HepG2 (cell line): Measurements from ENCODE around the gene OASL. TPM values are rescaled to one million over a fixed set of nuclear protein-coding genes. Genes with fewer than 3 reads are reported as not detected.

ENCODE experiments used
- ATAC-seq: fragments of 200-7000 bp; cut with Tn5 transposase; 3 replicates; pipeline ENCODE4 v1.9.1; 2020; ENCODE audit warnings: mild to moderate bottlenecking, moderate library complexity
- BruUV-seq: library from RNA; stranded (reverse); fragments of 400-500 nt; replicated peaks from 2 replicates; lab custom pipeline; 2021; lab: Mats Ljungman, UMichigan
- CTCF ChIA-PET: fragments of 300-600 bp; formaldehyde crosslinking; extraction: SDS; loops from one replicate; lab custom pipeline; 2021; ENCODE audit warnings: low total read pairs, inconsistent platforms, low intra/inter-chr PET ratio; lab: Yijun Ruan, JAX
- POLR2A ChIA-PET: fragments of 350-600 bp; sonication (Branson Sonifier 250); formaldehyde crosslinking; loops from one replicate; lab custom pipeline; 2020; ENCODE audit warnings: antibody characterized with exemption, inconsistent platforms; lab: Yijun Ruan, JAX
- DNase-seq: peaks from one replicate; pipeline ENCODE4 v3.0.0-alpha.2; 2015; ENCODE audit warnings: low spot score
- FAIRE-seq: peaks from 3 replicates; lab custom pipeline; 2011; peaks lifted over from hg19 to GRCh38; lab: Jason Lieb, UNC
- H2AFZ ChIP-seq: one replicate; pipeline ENCODE4 v1.6.1; 2011; ENCODE audit warnings: low read length, inconsistent platforms
- H3K27ac ChIP-seq: fragments of 300-600 bp; 3 replicates; pipeline ENCODE4 v1.8.0; 2011; ENCODE audit warnings: mixed run types, mild to moderate bottlenecking, mixed read lengths, low read length, inconsistent platforms; ENCODE audit not compliant: insufficient read depth; ENCODE audit errors: extremely low read length
- H3K27me3 ChIP-seq, 2 experiments: fragments of 200-600 bp in 1 of 2; 2 replicates in 1 of 2; 3 replicates in 1 of 2; pipeline versions ENCODE4 v1.6.0 to v1.8.0; 2011; ENCODE audit warnings: low read length in 2 of 2, mild to moderate bottlenecking in 2 of 2, moderate library complexity in 2 of 2, inconsistent platforms in 1 of 2; ENCODE audit not compliant: insufficient read depth in 2 of 2, control insufficient read depth in 1 of 2
- H3K36me3 ChIP-seq, 2 experiments: fragments of 200-600 bp in 1 of 2; replicated peaks in 1 of 2; 2 replicates in 1 of 2; 3 replicates in 1 of 2; pipeline versions ENCODE4 v1.5.1 to v1.8.0; 2011; ENCODE audit warnings: low read length in 2 of 2, inconsistent platforms in 1 of 2; ENCODE audit not compliant: insufficient read depth in 2 of 2, control insufficient read depth in 1 of 2
- H3K4me1 ChIP-seq: 2 replicates; pipeline ENCODE4 v1.5.1; 2012; ENCODE audit warnings: low read length, inconsistent platforms; ENCODE audit not compliant: insufficient read depth
- H3K4me2 ChIP-seq: 2 replicates; pipeline ENCODE4 v1.6.0; 2011; ENCODE audit warnings: low read depth, low read length, inconsistent platforms
- H3K4me3 ChIP-seq, 3 experiments: fragments of 200-600 bp in 1 of 3; sonication (generic), shearing (Covaris generic) in 1 of 3; replicated peaks in 1 of 3; 2 replicates each; pipeline ENCODE4 v1.5.1; 2011 to 2016; ENCODE audit warnings: low read length in 3 of 3, inconsistent platforms in 2 of 3, low read depth in 2 of 3, mild to moderate bottlenecking in 2 of 3, control low read depth in 1 of 3, mixed read lengths in 1 of 3; ENCODE audit not compliant: insufficient read depth in 1 of 3
- H3K79me2 ChIP-seq: one replicate; pipeline ENCODE4 v1.6.1; 2011; ENCODE audit warnings: low read length, inconsistent platforms; ENCODE audit not compliant: insufficient read depth
- H3K9ac ChIP-seq: 2 replicates; pipeline ENCODE4 v1.6.0; 2011; ENCODE audit warnings: mild to moderate bottlenecking, low read depth, low read length, inconsistent platforms; ENCODE audit not compliant: insufficient read depth
- H3K9me3 ChIP-seq: 2 replicates; pipeline ENCODE4 v1.5.1; 2012; ENCODE audit warnings: mild to moderate bottlenecking, low read length
- H4K20me1 ChIP-seq: 2 replicates; pipeline ENCODE4 v1.6.0; 2011; ENCODE audit warnings: inconsistent platforms, mild to moderate bottlenecking, low read length, moderate library complexity; ENCODE audit not compliant: insufficient read depth
- CENPX ChIP-seq: sonication (generic); formaldehyde crosslinking; IDR thresholded peaks from 2 replicates; pipeline ENCODE4 v1.9.0; 2021; ENCODE audit warnings: mild to moderate bottlenecking, missing genetic modification reagents, moderate library complexity
- DPF2 ChIP-seq: sonication (generic); formaldehyde crosslinking; IDR thresholded peaks from 2 replicates; pipeline ENCODE4 v1.4.0; 2020; ENCODE audit warnings: mild to moderate bottlenecking, low read depth, missing genetic modification reagents, borderline replicate concordance
- FOXK1 ChIP-seq: sonication (generic); formaldehyde crosslinking; IDR thresholded peaks from 2 replicates; pipeline ENCODE4 v1.4.0; 2020; ENCODE audit warnings: low read depth, missing genetic modification reagents, borderline replicate concordance
- HOXA3 ChIP-seq: sonication (generic); formaldehyde crosslinking; IDR thresholded peaks from 2 replicates; pipeline ENCODE4 v1.5.0; 2020; ENCODE audit warnings: missing genetic modification reagents
- IRX3 ChIP-seq: sonication (generic); formaldehyde crosslinking; IDR thresholded peaks from 2 replicates; pipeline ENCODE4 v1.8.1; 2023; ENCODE audit warnings: mild to moderate bottlenecking, low read depth, missing genetic modification reagents, borderline replicate concordance
- MED13 ChIP-seq: sonication (generic); formaldehyde crosslinking; IDR thresholded peaks from 2 replicates; pipeline ENCODE4 v1.5.0; 2020; ENCODE audit warnings: missing genetic modification reagents
- MIER3 ChIP-seq: IDR thresholded peaks from 2 replicates; pipeline ENCODE4 v1.6.1; 2016; ENCODE audit warnings: missing compliant biosample characterization, borderline replicate concordance
- NR2F6 ChIP-seq, 2 experiments: IDR thresholded peaks; 2 replicates each; pipeline ENCODE4 v1.6.1; 2016; ENCODE audit warnings: antibody characterized with exemption in 1 of 2, mild to moderate bottlenecking in 1 of 2
- RAD51 ChIP-seq: fragments of 450-650 bp; IDR thresholded peaks from 2 replicates; pipeline ENCODE4 v1.6.1; 2016; ENCODE audit warnings: borderline replicate concordance
- SIN3A ChIP-seq: IDR thresholded peaks from 2 replicates; pipeline ENCODE4 v1.6.1; 2011; ENCODE audit warnings: low read depth, mild to moderate bottlenecking, control low read depth, low read length, borderline replicate concordance
- ZBTB46 ChIP-seq: sonication (generic); formaldehyde crosslinking; IDR thresholded peaks from 2 replicates; pipeline ENCODE4 v1.4.0; 2020; ENCODE audit warnings: mild to moderate bottlenecking, missing genetic modification reagents, borderline replicate concordance
- ZNF205 ChIP-seq: IDR thresholded peaks from 2 replicates; pipeline ENCODE4 v1.6.1; 2018; ENCODE audit warnings: missing biosample characterization, missing genetic modification reagents
- ZNF432 ChIP-seq: sonication (generic); formaldehyde crosslinking; IDR thresholded peaks from 2 replicates; pipeline ENCODE4 v1.5.0; 2020; ENCODE audit warnings: missing genetic modification reagents, mild to moderate bottlenecking, borderline replicate concordance
- ZNF737 ChIP-seq: sonication (generic); formaldehyde crosslinking; IDR thresholded peaks from 2 replicates; pipeline ENCODE4 v1.5.0; 2020; ENCODE audit warnings: missing genetic modification reagents, mild to moderate bottlenecking, borderline replicate concordance
- WGBS: methylation state at CpG from one replicate; pipeline ENCODE4 v1.1.6; 2017; ENCODE audit warnings: low lambda C conversion rate; 5-methylcytosine and 5-hydroxymethylcytosine counted together
- in situ Hi-C: cut with HindIII; loops from 2 replicates; pipeline ENCODE4 v1.10.0; 2017; ENCODE audit warnings: low pct_unique_long_range_greater_than_20kb; ENCODE audit not compliant: extremely low pct_ligation_motif_present
- intact Hi-C: fragments of 100-400 bp; cut with micrococcal nuclease; formaldehyde crosslinking; loops from one replicate; pipeline ENCODE4 v1.10.0; 2022; ENCODE audit not compliant: unreplicated experiment
- polyA plus RNA-seq, 8 experiments: library from polyadenylated mRNA; depleted of rRNA in 3 of 8; stranded (reverse) in 7 of 8; unstranded in 1 of 8; fragments of >200 nt; fragmentation: Illumina TruSeq in 4 of 8; extraction: Trizol in 4 of 8; gene quantifications; 2 replicates each; pipeline versions ENCODE4 v1.2.1 to v1.2.3, GENCODE V29; 2011 to 2016; ENCODE audit warnings: low read depth in 4 of 8, missing spikeins in 1 of 8, mixed read lengths in 1 of 8; ENCODE audit not compliant: insufficient read depth in 1 of 8
- total RNA-seq, 5 experiments: library from RNA; depleted of rRNA; stranded (reverse); fragments of >200 nt; fragmentation: Illumina TruSeq; extraction: Trizol; gene quantifications; 2 replicates each; pipeline ENCODE4 v1.2.3, GENCODE V29; 2016; ENCODE audit warnings: low read depth in 1 of 5
- TF ChIP-seq, protein P1 (sequence below): IDR thresholded peaks from 2 replicates; pipeline ENCODE4 v1.6.1; 2016; ENCODE audit warnings: missing genetic modification reagents, missing compliant biosample characterization
- TF ChIP-seq, protein P2 (sequence below): sonication (generic); formaldehyde crosslinking; IDR thresholded peaks from 2 replicates; pipeline ENCODE4 v1.5.0; 2020; ENCODE audit warnings: mild to moderate bottlenecking, missing genetic modification reagents, borderline replicate concordance

The OASL gene
- total and polyA plus RNA-seq, 2 of the 13 experiments (the other 11 are each of a cell fraction or from before 2014, with no cell fraction given), result 0.11 to 0.22 TPM

GRCh38 chr12:120978296-120979219 is 60.5 kb downstream of the OASL start, which contains the start of gene HNF1A:
Gene HNF1A, plus strand, starts transcription at chr12:120978543. Its CDS starts 226 bp downstream, at chr12:120978769.
- WGBS, result 0% methylated on average over 10 of the region's 40 CpGs
- FAIRE-seq (peak; percentile 78), ATAC-seq (peak; percentile 70), DNase-seq (peak; percentile 95)
- Histone ChIP-seq H2AFZ (no peak within 1 kb of the TSS), H3K4me3 (peak within 1 kb of the TSS; percentile 90 to 98 (median 98)), H3K27ac (peak within 1 kb of the TSS; percentile 100), H3K36me3 (peaks cover 6 to 19% of the 10 kb centered on the region in 2 experiments), H3K79me2 (peaks cover 65% of the 10 kb centered on the region), H3K9ac (peak within 1 kb of the TSS; percentile 99), H4K20me1 (no peaks in the 10 kb centered on the region), H3K4me1 (peaks cover 60% of the 10 kb centered on the region), H3K27me3 (no peaks in the 10 kb centered on the region; a peak in 1 of 5 replicates), H3K4me2 (peak within 1 kb of the TSS; percentile 93), H3K9me3 (no peaks in the 10 kb centered on the region)
- CTCF ChIA-PET, result no interaction called here
- BruUV-seq, result TSS peak; percentile 65
- POLR2A ChIA-PET, result interaction anchor here (0.8 to 6.2 kb wide), 31 partner anchors 13 to 777 kb away, joined by 3 to 176 read pairs (median 4); partner anchors contain the start of genes C12orf43, MLEC, POP5 and RPLP0
- intact Hi-C loops, result loop anchor here (10.0 kb wide), 1 partner anchor 74 kb away; the partner anchor contains the start of gene SPPL3
- in situ Hi-C loops, result no loop called here
- TF ChIP-seq, protein P1, sequence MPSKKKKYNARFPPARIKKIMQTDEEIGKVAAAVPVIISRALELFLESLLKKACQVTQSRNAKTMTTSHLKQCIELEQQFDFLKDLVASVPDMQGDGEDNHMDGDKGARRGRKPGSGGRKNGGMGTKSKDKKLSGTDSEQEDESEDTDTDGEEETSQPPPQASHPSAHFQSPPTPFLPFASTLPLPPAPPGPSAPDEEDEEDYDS (CRISPR knock-in tag), result peak; percentile 87
- TF ChIP-seq NR2F6 (IDR thresholded peaks at IDR 0.05) (peak; percentile 69), NR2F6 (CRISPR knock-in tag; IDR thresholded peaks at IDR 0.05) (peak; percentile 65), HOXA3 (CRISPR knock-in tag) (peak; percentile 69; the same call in 1 of the 2 replicates), FOXK1 (CRISPR knock-in tag) (peak; percentile 82), DPF2 (CRISPR knock-in tag) (peak; percentile 96), ZBTB46 (CRISPR knock-in tag) (peak; percentile 99), ZNF432 (CRISPR knock-in tag) (no peak), MED13 (CRISPR knock-in tag) (peak; percentile 54; the same call in 1 of the 2 replicates), SIN3A (peak; percentile 84; the same call in 1 of the 2 replicates), RAD51 (no peak), IRX3 (CRISPR knock-in tag) (no peak; the same call in 1 of the 2 replicates), CENPX (no peak), ZNF205 (CRISPR knock-in tag) (peak; percentile 69), MIER3 (CRISPR knock-in tag) (peak; percentile 85; the same call in 1 of the 2 replicates), ZNF737 (CRISPR knock-in tag) (no peak)
- TF ChIP-seq, protein P2, sequence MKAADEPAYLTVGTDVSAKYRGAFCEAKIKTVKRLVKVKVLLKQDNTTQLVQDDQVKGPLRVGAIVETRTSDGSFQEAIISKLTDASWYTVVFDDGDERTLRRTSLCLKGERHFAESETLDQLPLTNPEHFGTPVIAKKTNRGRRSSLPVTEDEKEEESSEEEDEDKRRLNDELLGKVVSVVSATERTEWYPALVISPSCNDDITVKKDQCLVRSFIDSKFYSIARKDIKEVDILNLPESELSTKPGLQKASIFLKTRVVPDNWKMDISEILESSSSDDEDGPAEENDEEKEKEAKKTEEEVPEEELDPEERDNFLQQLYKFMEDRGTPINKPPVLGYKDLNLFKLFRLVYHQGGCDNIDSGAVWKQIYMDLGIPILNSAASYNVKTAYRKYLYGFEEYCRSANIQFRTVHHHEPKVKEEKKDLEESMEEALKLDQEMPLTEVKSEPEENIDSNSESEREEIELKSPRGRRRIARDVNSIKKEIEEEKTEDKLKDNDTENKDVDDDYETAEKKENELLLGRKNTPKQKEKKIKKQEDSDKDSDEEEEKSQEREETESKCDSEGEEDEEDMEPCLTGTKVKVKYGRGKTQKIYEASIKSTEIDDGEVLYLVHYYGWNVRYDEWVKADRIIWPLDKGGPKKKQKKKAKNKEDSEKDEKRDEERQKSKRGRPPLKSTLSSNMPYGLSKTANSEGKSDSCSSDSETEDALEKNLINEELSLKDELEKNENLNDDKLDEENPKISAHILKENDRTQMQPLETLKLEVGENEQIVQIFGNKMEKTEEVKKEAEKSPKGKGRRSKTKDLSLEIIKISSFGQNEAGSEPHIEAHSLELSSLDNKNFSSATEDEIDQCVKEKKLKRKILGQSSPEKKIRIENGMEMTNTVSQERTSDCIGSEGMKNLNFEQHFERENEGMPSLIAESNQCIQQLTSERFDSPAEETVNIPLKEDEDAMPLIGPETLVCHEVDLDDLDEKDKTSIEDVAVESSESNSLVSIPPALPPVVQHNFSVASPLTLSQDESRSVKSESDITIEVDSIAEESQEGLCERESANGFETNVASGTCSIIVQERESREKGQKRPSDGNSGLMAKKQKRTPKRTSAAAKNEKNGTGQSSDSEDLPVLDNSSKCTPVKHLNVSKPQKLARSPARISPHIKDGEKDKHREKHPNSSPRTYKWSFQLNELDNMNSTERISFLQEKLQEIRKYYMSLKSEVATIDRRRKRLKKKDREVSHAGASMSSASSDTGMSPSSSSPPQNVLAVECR (CRISPR knock-in tag), result peak; percentile 78
